D721Med (cell line): ENCODE measurements around the gene RAB5B.
"Not testable (repeated sequence)": the region's sequence is repeated elsewhere in the genome, so short reads cannot be mapped to it uniquely, and the experiment has no call there.

Source experiments
- DNase-seq: peaks from one replicate; pipeline ENCODE4 v3.0.0; 2011; ENCODE audit warnings: low spot score; ENCODE audit not compliant: insufficient read length
- FAIRE-seq: peaks from 2 replicates; lab custom pipeline; 2011; peaks lifted over from hg19 to GRCh38; lab: Jason Lieb, UNC
- TF ChIP-seq, protein P1 (sequence below): IDR thresholded peaks from 2 replicates; pipeline ENCODE4 v1.5.1; 2012; ENCODE audit warnings: mild to moderate bottlenecking, control low read depth; ENCODE audit not compliant: insufficient read depth; ENCODE audit errors: missing control alignments

RAB5B gene

DNA sequence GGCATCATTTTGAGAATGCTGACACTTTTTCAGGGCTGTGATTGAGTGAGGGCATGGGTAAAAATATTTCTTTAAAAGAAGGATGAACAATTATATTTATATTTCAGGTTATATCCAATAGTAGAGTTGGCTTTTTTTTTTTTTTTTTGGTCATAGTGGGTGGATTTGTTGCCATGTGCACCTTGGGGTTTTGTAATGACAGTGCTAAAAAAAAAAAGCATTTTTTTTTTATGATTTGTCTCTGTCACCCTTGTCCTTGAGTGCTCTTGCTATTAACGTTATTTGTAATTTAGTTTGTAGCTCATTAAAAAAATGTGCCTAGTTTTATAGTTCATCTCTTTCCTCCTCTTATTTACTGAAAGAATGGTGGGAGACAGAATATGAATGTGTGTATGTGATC lies 1.4 kb upstream of the RAB5B start:
- FAIRE-seq (no peak), DNase-seq (no peak)
- TF ChIP-seq, protein P1, sequence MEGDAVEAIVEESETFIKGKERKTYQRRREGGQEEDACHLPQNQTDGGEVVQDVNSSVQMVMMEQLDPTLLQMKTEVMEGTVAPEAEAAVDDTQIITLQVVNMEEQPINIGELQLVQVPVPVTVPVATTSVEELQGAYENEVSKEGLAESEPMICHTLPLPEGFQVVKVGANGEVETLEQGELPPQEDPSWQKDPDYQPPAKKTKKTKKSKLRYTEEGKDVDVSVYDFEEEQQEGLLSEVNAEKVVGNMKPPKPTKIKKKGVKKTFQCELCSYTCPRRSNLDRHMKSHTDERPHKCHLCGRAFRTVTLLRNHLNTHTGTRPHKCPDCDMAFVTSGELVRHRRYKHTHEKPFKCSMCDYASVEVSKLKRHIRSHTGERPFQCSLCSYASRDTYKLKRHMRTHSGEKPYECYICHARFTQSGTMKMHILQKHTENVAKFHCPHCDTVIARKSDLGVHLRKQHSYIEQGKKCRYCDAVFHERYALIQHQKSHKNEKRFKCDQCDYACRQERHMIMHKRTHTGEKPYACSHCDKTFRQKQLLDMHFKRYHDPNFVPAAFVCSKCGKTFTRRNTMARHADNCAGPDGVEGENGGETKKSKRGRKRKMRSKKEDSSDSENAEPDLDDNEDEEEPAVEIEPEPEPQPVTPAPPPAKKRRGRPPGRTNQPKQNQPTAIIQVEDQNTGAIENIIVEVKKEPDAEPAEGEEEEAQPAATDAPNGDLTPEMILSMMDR, result no peak

DNA sequence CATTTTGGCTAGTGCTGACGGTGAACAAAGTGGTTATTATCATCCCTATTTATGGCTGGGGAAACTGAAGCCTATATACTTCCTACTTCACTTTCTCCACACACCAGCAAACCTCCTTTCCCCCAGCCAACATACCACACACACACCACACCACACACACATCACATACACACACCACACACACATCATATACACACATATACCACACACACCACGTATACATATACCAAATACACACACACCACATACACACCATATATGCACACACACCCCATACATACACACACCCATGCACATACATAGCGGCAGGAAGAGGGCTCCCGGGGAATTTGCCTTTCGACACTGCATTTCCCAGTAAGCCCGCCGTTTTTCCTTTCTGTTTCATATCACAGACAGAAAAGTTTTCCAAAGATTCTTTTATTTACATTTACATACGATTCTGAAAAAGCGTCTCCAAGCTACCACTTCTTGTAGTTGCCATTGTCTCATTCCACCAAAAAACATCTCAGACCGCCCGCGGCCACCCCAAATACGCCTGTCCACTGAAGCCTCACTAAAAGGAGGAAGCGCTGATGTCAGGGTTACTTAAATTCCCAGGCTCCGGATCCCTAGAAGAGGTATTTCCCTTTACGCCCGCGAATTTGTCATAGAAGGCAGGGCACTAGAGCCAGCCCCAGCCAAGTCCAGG lies 823 bp upstream of the RAB5B start:
- FAIRE-seq (no peak), DNase-seq (no peak)
- TF ChIP-seq, protein P1, result no peak

DNA sequence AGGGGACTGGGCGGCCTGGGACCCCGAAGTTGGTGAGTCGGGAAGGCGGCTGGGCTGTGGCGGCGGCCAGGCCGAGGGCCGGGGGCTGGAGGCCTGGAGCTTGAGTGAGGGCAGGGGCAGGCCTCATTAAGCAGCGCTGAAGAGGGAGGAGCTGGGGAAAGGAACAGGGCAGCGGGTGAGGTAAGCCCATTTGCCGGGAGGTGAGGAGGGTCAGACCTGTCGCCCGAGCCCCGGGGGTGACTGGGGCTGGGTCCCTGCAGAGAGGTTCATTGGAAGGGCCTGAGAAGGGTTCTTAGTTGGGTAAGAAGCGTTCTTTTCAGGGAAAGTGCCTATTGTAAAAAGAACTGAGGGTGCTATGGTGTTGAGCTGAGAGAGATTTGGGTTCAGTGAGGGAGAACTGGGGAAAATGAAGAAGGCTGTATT lies 441 bp downstream of the RAB5B start:
- FAIRE-seq (no peak), DNase-seq (no peak)

DNA sequence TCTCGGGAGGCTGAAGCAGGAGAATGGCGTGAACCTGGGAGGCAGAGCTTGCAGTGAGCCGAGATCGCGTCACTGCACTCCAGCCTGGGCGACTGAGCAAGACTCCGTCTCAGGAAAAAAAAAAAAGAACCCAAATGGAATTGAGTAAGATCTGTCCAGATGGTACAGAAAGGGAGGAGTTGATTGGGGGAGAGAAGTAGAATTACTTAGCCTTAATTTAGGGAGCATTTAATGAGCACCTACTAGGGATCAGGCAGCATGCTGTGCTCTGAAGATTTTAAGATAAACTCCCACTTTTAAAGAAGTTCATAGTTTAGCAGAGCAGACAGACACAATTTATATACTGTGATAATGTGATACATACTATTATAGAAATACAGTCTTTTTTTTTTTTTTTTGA lies 4.5 kb downstream of the RAB5B start:
- TF ChIP-seq, protein P1, result no peak
- DNase-seq (no peak), FAIRE-seq (no peak)

More for the DNA sequence above, 441 bp downstream of the RAB5B start:
- TF ChIP-seq, protein P1, result no peak

DNA sequence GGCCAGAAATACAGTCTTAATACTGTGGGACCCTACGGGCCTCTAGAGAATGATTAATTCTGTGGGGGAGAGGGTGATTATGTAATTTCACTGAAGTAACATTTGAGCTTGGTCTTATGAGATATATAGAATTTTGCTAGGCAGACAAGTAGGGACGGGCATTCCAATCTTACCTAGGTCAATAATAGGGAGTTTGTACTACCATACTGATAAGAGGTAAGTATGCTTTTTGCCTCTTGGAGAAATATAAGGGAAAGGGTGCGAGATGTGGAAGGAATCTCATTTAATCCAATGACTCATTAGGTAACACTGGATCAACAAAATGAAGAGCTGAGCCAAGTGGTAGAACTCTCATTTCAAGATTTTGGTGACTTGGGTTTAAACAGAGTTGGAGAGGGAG lies 5.2 kb downstream of the RAB5B start:
- no peak for DNase-seq
- FAIRE-seq, result no peak
- TF ChIP-seq, protein P1, result no peak

DNA sequence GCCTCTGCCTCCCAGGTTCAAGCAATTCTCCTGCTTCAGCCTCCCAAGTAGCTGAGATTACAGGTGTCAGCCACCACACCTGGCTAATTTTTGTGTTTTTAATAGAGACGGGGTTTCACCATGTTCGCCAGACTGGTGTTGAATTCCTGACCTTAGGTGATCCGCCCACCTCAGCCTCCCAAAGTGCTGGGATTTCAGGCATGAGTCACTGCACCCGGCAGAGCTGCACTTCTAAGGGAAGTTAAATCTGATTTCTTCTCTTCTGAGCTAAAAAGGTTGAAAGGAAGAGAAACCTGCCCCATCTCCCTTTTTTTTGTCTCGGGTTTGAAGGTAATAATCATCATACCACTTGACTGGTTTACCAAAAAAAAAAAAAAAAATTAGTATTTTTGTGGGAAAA lies 8.0 kb downstream of the RAB5B start:
- DNase-seq, FAIRE-seq: not testable (repeated sequence)

DNA sequence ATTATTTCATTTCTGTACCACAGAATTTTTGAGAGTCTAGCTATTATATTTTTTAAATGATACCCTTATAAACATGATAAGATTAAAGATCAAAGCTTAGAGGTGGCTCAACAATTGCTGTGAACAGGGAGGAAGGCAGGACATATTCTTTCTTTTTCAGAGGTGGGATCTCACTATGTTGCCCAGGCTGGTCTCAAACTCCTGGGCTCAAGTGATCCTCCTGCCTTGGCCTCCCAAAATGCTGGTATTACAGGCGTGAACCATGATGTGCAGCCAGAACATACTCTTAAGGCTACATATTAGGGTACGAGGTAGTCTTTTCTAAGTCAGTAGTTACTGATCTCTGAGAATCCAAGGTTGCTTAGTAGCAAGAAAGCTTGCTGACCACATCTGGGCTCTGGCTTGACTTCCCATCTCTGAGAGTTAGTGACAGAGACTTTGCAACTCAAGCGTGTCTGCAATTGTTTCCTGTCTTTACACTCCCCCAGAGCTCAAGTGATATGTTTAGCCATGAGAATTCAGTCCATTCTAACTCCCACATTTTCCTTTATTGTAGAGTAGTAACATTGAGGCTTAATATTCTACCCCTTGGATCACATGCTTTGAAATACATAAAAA lies 8.6 kb downstream of the RAB5B start:
- TF ChIP-seq, protein P1, result no peak
- FAIRE-seq (no peak), DNase-seq (no peak)
